Effector memory CD4-positive, alpha-beta T cell (primary cell): ENCODE results near the gene RAE1.

Experiments
- DNase-seq, 3 donors: peaks; one replicate each; pipeline ENCODE4 v3.0.0-alpha.2; 2020
- H3K27ac ChIP-seq: 2 replicates; pipeline ENCODE4 v1.7.0; 2013; ENCODE audit warnings: mild to moderate bottlenecking, low read length, moderate library complexity; ENCODE audit not compliant: insufficient read depth, poor library complexity, severe bottlenecking
- H3K27me3 ChIP-seq: replicated peaks from 2 replicates; pipeline ENCODE4 v1.7.0; 2013; ENCODE audit warnings: mild to moderate bottlenecking, low read length; ENCODE audit not compliant: insufficient read depth, control insufficient read depth, poor library complexity, severe bottlenecking
- H3K36me3 ChIP-seq: 2 replicates; pipeline ENCODE4 v1.7.0; 2013; ENCODE audit warnings: mild to moderate bottlenecking, low read length, moderate library complexity; ENCODE audit not compliant: control insufficient read depth, insufficient read depth
- H3K4me1 ChIP-seq: 2 replicates; pipeline ENCODE4 v1.7.0; 2013; ENCODE audit warnings: low read length, mild to moderate bottlenecking; ENCODE audit not compliant: control insufficient read depth, insufficient read depth, poor library complexity, severe bottlenecking
- H3K4me3 ChIP-seq: 2 replicates; pipeline ENCODE4 v1.7.0; 2013; ENCODE audit warnings: low read length, low read depth, mild to moderate bottlenecking; ENCODE audit not compliant: insufficient read depth, poor library complexity, severe bottlenecking
- H3K9me3 ChIP-seq: 2 replicates; pipeline ENCODE4 v1.7.0; 2013; ENCODE audit warnings: mild to moderate bottlenecking, low read length, moderate library complexity; ENCODE audit not compliant: control insufficient read depth

RAE1 gene

GRCh38 chr20:57393321-57394120 lies 42.5 kb downstream of the RAE1 start:
- peaks cover 74% of the 10 kb centered on the region for H3K4me1 ChIP-seq
- no peak for DNase-seq
- no peaks in the 10 kb centered on the region for H3K9me3 ChIP-seq
- H3K27ac ChIP-seq: peak overlapping the region; percentile 94
- H3K27me3 ChIP-seq: no peaks in the 10 kb centered on the region
- H3K4me3 ChIP-seq: peak overlapping the region; percentile 85
- peaks cover 39% of the 10 kb centered on the region for H3K36me3 ChIP-seq

- Histone ChIP-seq H3K27ac (peak overlapping the region; percentile 94), H3K9me3 (no peaks in the 10 kb centered on the region), H3K36me3 (peaks cover 39% of the 10 kb centered on the region), H3K27me3 (no peaks in the 10 kb centered on the region), H3K4me1 (peaks cover 81% of the 10 kb centered on the region), H3K4me3 (peak overlapping the region; percentile 85)
- DNase-seq: no peak
Observed at GRCh38 chr20:57394121-57395082, 43.3 kb downstream of the RAE1 start.

- Histone ChIP-seq H3K4me1 (peaks cover 81% of the 10 kb centered on the region), H3K27ac (peak overlapping the region; percentile 8), H3K36me3 (peaks cover 49% of the 10 kb centered on the region), H3K9me3 (no peaks in the 10 kb centered on the region), H3K27me3 (no peaks in the 10 kb centered on the region), H3K4me3 (no peak overlapping the region)
- DNase-seq: no peak
Observed at GRCh38 chr20:57395111-57395966, 44.3 kb downstream of the RAE1 start.

- peaks cover 59% of the 10 kb centered on the region for H3K36me3 ChIP-seq
- H3K4me3 ChIP-seq: no peak overlapping the region
- H3K4me1 ChIP-seq: peaks cover 84% of the 10 kb centered on the region
- DNase-seq: no peak
- no peaks in the 10 kb centered on the region for H3K9me3 ChIP-seq
- H3K27me3 ChIP-seq: no peaks in the 10 kb centered on the region
- H3K27ac ChIP-seq: peak overlapping the region; percentile 90
Observed at GRCh38 chr20:57396212-57396983, 45.3 kb downstream of the RAE1 start.

GRCh38 chr20:57396984-57397692 lies 46.1 kb downstream of the RAE1 start:
- H3K36me3 ChIP-seq: peaks cover 67% of the 10 kb centered on the region
- H3K27me3 ChIP-seq: no peaks in the 10 kb centered on the region
- peak overlapping the region; percentile 90 for H3K27ac ChIP-seq
- peak overlapping the region; percentile 24 for H3K4me3 ChIP-seq
- peaks cover 90% of the 10 kb centered on the region for H3K4me1 ChIP-seq
- no peaks in the 10 kb centered on the region for H3K9me3 ChIP-seq
- DNase-seq: no peak

- H3K27ac ChIP-seq: peak overlapping the region; percentile 90
- peak; percentile 50 to 67 (median 57) for DNase-seq
- no peaks in the 10 kb centered on the region for H3K9me3 ChIP-seq
- H3K4me1 ChIP-seq: peaks cover 91% of the 10 kb centered on the region
- no peaks in the 10 kb centered on the region for H3K27me3 ChIP-seq
- peak overlapping the region; percentile 24 for H3K4me3 ChIP-seq
- H3K36me3 ChIP-seq: peaks cover 71% of the 10 kb centered on the region
Observed at GRCh38 chr20:57397693-57398108, 46.6 kb downstream of the RAE1 start.

- Histone ChIP-seq H3K27me3 (no peaks in the 10 kb centered on the region), H3K9me3 (no peaks in the 10 kb centered on the region), H3K36me3 (peaks cover 76% of the 10 kb centered on the region), H3K4me3 (peak overlapping the region; percentile 39), H3K4me1 (peaks cover 94% of the 10 kb centered on the region), H3K27ac (peak overlapping the region; percentile 90)
- peak; percentile 82 to 94 (median 89) for DNase-seq
Observed at GRCh38 chr20:57398231-57398821, 47.3 kb downstream of the RAE1 start.

GRCh38 chr20:57398901-57399535 lies 48.0 kb downstream of the RAE1 start:
- peak overlapping the region; percentile 90 for H3K27ac ChIP-seq
- peaks cover 76% of the 10 kb centered on the region for H3K36me3 ChIP-seq
- no peaks in the 10 kb centered on the region for H3K9me3 ChIP-seq
- no peaks in the 10 kb centered on the region for H3K27me3 ChIP-seq
- no peak for DNase-seq
- H3K4me3 ChIP-seq: peak overlapping the region; percentile 39
- H3K4me1 ChIP-seq: peaks cover 88% of the 10 kb centered on the region
